Measurements from ENCODE around the gene PKMYT1.

DNA sequence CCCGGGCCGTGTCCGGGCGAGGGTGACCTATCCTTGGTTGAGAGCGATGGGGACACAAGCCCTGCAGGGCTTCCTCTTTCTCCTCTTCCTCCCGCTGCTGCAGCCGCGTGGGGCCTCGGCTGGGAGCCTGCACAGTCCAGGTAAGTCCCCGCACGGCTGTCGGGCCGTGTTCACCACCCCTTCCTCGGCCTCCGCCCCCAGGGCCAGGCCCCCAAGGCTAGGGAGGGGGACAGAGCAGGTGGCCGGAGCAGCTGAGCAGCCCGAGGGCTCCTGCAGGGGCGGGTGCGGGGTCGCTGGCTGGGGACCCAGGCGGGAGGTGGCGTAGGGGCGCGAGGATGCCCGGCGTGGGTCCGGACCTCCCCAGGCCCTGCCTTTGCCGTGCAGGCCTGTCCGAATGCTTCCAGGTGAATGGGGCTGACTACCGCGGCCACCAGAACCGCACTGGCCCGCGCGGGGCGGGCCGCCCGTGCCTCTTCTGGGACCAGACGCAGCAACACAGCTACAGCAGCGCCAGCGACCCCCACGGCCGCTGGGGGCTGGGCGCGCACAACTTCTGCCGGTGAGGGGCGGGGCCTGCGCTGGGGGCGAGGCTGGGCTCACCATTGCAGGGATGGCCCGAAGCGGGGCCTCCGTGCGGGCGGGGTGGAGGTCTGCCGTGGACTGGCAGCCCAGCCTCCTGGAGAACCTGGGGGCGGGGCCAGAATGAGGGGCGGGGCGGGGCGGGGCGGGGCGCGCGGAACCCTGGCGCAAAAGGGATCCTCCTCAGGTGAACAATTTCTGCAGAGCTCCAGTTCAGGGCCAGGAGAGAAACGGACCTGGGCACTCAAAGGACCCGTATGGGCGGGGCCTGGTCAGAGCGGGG is 15.5 kb downstream of the PKMYT1 start:
- TF ChIP-seq, protein P1, sequence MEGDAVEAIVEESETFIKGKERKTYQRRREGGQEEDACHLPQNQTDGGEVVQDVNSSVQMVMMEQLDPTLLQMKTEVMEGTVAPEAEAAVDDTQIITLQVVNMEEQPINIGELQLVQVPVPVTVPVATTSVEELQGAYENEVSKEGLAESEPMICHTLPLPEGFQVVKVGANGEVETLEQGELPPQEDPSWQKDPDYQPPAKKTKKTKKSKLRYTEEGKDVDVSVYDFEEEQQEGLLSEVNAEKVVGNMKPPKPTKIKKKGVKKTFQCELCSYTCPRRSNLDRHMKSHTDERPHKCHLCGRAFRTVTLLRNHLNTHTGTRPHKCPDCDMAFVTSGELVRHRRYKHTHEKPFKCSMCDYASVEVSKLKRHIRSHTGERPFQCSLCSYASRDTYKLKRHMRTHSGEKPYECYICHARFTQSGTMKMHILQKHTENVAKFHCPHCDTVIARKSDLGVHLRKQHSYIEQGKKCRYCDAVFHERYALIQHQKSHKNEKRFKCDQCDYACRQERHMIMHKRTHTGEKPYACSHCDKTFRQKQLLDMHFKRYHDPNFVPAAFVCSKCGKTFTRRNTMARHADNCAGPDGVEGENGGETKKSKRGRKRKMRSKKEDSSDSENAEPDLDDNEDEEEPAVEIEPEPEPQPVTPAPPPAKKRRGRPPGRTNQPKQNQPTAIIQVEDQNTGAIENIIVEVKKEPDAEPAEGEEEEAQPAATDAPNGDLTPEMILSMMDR (IDR thresholded peaks at IDR 0.05), result no peak
- no peak for TF ChIP-seq EZH2 (IDR thresholded peaks at IDR 0.05)

All from neural progenitor cell (in vitro differentiated cells).